ENCODE measurements around the gene PDZK1IP1.

Gene PDZK1IP1

GRCh38 chr1:47184822-47185677, 4.8 kb downstream of the PDZK1IP1 start:
- H3K27ac ChIP-seq: no peak overlapping the region
- TF ChIP-seq, protein P1, sequence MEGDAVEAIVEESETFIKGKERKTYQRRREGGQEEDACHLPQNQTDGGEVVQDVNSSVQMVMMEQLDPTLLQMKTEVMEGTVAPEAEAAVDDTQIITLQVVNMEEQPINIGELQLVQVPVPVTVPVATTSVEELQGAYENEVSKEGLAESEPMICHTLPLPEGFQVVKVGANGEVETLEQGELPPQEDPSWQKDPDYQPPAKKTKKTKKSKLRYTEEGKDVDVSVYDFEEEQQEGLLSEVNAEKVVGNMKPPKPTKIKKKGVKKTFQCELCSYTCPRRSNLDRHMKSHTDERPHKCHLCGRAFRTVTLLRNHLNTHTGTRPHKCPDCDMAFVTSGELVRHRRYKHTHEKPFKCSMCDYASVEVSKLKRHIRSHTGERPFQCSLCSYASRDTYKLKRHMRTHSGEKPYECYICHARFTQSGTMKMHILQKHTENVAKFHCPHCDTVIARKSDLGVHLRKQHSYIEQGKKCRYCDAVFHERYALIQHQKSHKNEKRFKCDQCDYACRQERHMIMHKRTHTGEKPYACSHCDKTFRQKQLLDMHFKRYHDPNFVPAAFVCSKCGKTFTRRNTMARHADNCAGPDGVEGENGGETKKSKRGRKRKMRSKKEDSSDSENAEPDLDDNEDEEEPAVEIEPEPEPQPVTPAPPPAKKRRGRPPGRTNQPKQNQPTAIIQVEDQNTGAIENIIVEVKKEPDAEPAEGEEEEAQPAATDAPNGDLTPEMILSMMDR (conservative IDR thresholded peaks at IDR 0.05): no peak
- TF ChIP-seq ZFX (IDR thresholded peaks at IDR 0.05): no peak

GRCh38 chr1:47184090-47184821, 5.6 kb downstream of the PDZK1IP1 start:
- TF ChIP-seq, protein P1 (conservative IDR thresholded peaks at IDR 0.05): no peak
- TF ChIP-seq ZFX (IDR thresholded peaks at IDR 0.05): no peak
- H3K27ac ChIP-seq: no peak overlapping the region

GRCh38 chr1:47183308-47184089, 6.3 kb downstream of the PDZK1IP1 start:
- no peak overlapping the region for H3K27ac ChIP-seq
- TF ChIP-seq ZFX (IDR thresholded peaks at IDR 0.05): no peak
- TF ChIP-seq, protein P1 (conservative IDR thresholded peaks at IDR 0.05): no peak

DNA sequence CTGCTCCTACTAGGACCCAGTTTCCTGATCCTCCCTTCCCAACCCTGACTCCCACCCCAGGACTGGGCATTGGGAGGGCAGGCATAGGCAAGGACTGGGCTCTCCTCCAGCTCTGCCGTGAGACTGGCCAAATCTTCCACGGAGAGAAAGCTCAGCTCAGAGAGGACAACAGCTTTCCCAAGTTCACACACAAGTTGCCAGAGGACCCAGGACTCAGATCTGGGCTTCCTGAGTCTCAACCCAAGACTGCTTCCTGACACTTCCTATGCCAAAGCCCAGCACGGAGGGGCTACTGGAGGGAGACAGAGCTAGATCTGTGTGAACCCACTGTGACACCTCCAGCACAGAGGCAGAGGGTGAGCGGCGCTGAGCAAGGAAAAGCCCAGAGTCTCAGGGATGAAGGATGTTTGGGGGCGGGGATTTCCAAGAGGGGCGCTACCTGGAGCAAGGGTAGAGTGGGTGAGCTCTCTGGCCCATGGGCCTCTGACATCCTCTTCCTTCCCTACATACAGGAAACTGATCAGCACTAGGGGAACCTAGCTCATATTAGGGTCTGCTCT, 7.1 kb downstream of the PDZK1IP1 start:
- no peak overlapping the region for H3K27ac ChIP-seq
- TF ChIP-seq, protein P1 (conservative IDR thresholded peaks at IDR 0.05): no peak
- TF ChIP-seq ZFX (IDR thresholded peaks at IDR 0.05): no peak

DNA sequence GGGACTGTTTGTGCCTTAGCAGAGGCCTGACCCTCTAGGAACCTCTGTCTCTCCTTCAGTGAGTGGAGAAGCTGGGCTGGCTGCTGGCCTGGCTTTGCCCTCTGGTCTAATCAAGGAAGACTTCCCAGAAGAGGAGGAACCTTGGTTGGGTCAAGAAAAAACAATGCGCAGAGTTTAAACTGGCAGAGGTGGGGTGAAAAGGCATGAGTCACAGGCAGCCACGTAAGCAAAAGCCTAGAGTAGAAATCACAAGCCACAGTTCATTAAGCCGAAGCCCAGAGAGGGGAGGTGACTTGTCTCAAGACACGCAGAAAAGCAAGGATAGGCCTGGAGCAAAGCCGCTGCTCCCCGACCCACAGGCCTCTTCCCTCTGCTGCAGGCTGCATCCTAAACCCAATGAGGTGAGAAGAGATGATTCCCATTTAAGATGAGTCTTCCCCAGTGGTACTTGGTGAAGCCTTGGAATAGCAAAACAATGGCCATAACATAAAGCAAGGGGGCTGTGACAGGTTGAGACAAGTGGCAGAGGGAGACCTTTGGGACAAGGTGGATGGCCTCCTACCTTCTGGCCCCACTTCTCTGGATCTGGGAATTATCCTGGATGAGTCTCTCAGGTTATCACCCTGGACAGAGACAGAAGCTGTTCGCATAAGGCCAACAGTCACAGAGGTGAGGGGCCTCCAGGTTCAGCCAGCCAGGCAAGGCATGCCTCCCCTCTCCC, 7.7 kb downstream of the PDZK1IP1 start:
- H3K27ac ChIP-seq: no peak overlapping the region
- no peak for TF ChIP-seq ZFX (IDR thresholded peaks at IDR 0.05)
- TF ChIP-seq, protein P1 (conservative IDR thresholded peaks at IDR 0.05): no peak

GRCh38 chr1:47181095-47181954, 8.5 kb downstream of the PDZK1IP1 start:
- TF ChIP-seq ZFX (IDR thresholded peaks at IDR 0.05): no peak
- no peak overlapping the region for H3K27ac ChIP-seq

All from C4-2B (cell line).